Inflammatory macrophage treated with lipopolysaccharide for 4 hours (primary cell): ENCODE results near the gene TNFAIP2.
"Not testable (repeated sequence)": the region's sequence is repeated elsewhere in the genome, so short reads cannot be mapped to it uniquely, and the experiment has no call there.

Experiments used
- DNase-seq: peaks from one replicate; pipeline ENCODE4 v3.0.0-alpha.2; 2020

Gene TNFAIP2

GRCh38 chr14:103157969-103158368 lies 34.7 kb downstream of the TNFAIP2 start:
- DNase-seq, result no peak

- DNase-seq, result no peak
Measured at GRCh38 chr14:103158688-103159087, 35.4 kb downstream of the TNFAIP2 start.

DNA sequence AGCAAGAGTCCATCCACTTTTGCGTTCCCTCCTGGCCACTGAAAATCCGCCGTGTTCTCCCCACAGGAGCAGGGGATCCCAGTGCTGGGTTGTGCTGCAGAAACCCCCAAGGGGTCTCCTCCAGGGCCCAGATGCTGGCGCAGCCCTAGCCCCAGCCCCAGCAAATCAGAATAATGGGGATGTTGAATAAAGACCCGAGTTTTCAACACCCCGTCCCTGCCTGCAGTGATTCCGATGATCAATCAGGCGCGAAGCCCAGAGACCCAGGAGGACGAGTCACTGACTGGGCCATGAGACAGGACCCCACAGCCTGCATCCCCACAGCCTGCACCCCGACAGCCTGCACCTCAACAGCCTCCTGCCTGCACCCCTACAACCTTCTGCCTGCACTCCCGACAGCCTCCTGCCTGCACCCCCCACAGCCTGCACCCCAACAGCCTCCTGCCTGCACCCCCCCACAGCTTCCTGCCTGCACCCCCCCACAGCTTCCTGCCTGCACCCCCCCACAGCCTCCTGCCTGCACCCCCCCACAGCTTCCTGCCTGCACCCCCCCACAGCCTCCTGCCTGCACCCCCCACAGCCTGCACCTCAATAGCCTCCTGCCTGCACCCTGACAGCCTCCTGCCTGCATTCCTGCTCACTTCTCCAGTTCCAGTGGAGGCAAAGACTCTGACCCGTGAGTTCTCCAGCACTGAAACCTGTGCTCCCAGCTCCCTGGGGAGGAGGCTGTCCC lies 37.2 kb downstream of the TNFAIP2 start:
- DNase-seq, result no peak

DNA sequence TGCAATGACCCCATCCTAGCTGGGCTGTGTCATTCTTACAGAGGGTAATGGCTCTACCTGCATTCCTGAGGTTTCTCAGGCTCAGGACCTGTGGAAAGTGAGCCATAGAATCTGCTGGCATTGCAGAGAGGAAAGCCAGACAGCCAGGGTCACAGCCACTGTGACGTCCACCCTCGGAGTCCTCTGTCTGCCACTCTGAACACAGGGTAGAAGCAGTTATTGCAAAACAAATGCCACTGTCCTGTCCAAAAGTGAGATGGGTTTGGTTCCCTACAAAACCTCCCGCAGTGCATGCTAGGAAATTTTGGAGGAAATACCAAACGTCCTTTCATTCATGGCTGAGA lies 37.8 kb downstream of the TNFAIP2 start:
- DNase-seq, result no peak

DNA sequence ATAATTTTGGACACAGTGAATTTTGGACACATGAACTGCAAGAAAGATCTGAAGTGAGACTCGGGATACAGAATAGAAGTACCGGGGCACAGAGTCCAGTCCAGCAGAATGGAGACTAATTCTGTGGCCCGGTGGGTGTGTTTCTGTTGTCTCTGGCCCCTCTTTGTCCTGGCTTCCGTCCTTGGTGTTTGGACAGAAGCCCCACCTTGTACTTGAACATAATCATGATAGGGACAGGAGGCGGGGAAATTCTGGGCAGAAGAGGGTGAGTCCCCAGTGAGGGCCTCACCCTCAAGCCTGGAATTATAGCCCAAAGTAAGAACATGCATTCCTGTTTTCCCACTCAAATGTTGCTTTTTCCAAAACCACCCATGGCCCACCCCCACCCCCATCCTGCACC lies 39.9 kb downstream of the TNFAIP2 start:
- no peak for DNase-seq

GRCh38 chr14:103164006-103164405 lies 40.7 kb downstream of the TNFAIP2 start:
- no peak for DNase-seq

DNA sequence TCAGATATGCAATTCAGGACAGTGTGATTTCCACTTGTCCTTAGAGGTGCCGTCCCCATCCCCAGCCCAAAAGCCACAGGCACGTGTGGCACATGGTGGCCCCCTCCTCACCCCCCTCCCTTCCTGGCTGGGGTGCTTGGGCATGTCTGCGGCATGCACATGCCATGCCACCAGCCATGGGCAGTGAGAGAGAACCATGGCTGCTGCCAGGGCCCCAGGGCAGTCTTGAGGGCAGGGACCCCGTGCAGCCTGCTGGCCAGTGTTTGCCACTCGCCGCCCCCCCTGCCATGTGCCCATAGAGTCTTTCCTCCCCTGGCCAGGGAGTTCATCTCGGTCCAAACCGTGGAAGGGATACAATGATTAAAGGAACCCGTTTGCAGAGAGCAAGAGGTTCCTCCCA lies 41.5 kb downstream of the TNFAIP2 start:
- DNase-seq, result no peak

DNA sequence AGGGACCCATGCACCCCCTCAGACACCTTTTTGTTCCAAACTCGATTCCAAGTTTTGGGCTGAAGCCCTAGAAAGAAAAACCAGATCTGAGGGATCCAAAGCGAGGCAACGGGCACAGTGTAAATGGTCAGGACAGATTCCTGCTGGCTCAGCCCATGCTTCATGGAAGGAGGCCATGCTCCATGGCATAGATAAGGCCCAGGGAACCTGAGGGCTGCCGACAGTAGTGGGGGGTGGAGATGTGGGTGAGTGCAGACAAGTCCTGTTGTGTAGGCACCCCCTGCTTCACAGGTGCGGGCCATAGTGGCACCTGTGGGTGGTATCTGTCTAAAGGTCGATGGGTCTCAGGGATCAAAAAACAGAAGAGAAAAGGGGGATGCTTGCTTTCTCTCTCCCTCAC lies 42.1 kb downstream of the TNFAIP2 start:
- DNase-seq, result no peak

- DNase-seq, result no peak
Measured at GRCh38 chr14:103169954-103170353, 46.7 kb downstream of the TNFAIP2 start.

- not testable (repeated sequence) for DNase-seq
Measured at GRCh38 chr14:103171206-103171605, 47.9 kb downstream of the TNFAIP2 start.

GRCh38 chr14:103172921-103173320 lies 49.7 kb downstream of the TNFAIP2 start:
- no peak for DNase-seq

- DNase-seq, result not testable (repeated sequence)
Measured at GRCh38 chr14:103173887-103174286, 50.6 kb downstream of the TNFAIP2 start.

GRCh38 chr14:103176176-103176575 lies 52.9 kb downstream of the TNFAIP2 start:
- DNase-seq, result not testable (repeated sequence)

- no peak for DNase-seq
Measured at GRCh38 chr14:103177376-103177775, 54.1 kb downstream of the TNFAIP2 start.

DNA sequence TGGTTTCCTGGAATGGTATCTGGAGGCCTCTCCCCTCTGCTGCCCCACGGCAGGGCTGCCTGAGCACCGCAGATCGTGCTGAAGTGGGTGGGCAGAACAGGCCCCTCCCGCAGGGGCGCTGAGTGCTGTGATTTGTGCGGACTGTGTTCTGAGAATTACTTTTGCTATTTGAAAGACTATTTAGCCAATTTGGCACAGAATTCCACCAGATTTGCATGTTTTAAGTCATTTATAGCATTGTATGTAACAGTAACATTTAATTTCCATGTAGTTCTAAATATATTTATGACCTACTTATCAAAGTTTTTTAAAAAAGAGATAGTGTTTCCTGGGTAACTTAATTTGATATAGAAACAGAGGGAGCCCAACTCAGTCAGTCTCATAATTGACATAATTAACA lies 55.3 kb downstream of the TNFAIP2 start:
- no peak for DNase-seq

DNA sequence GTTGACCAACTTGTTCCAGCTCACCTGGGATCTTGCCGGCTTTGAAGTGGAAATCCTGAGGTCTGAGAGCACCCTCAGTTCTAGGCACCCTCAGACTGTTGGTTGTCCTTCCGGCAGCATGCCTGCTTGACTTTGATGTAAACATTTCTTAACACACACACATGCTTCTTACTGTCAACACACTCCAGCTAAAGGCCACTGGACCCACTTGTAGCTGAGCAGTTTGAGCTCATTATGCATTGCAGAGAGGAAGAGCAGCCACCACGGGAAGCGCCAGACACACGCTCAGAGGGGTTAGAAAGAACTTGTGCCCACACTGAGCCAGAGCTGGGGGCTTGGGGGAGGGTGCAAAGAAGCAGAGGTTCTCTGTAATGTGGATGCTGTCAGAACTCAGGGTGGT lies 55.8 kb downstream of the TNFAIP2 start:
- DNase-seq, result no peak

DNA sequence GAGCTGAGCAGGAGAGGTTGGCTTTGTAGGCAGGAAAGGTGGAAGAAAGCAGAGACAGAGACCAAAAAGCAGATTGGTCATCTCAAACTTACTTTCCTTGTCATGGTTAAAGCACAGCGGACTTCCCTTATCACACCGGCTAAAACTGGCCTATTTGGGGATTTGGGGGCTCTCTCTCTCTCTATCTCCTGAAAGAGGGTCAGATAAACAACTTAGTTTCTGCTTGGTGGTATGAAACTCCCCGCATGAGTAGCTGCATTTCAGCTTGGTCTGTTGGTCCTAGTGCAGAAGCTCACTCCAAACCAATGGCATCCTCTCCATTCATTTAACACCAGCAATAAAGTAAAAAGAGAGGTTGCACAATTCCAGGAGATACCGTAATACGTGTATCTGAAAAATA lies 57.1 kb downstream of the TNFAIP2 start:
- no peak for DNase-seq

DNA sequence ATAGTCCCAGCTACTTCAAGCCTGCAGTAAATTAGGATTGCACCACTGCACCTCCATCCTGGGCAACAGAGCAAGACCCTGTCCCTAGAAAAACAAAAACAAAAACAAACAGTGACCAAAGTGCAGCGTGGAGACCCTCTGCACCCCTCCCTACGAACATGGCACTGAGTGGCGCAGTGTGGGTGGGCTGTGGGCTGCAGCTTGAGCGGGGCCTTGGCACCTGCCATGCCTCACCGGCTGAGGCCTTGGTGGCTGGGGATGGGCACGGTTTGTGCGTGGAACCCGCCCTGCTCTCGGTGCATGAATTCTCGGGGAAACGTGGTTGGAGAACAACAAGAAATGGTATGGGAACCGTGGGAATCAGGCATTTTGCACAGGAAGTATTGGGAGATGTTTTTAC lies 60.8 kb downstream of the TNFAIP2 start:
- DNase-seq, result no peak

DNA sequence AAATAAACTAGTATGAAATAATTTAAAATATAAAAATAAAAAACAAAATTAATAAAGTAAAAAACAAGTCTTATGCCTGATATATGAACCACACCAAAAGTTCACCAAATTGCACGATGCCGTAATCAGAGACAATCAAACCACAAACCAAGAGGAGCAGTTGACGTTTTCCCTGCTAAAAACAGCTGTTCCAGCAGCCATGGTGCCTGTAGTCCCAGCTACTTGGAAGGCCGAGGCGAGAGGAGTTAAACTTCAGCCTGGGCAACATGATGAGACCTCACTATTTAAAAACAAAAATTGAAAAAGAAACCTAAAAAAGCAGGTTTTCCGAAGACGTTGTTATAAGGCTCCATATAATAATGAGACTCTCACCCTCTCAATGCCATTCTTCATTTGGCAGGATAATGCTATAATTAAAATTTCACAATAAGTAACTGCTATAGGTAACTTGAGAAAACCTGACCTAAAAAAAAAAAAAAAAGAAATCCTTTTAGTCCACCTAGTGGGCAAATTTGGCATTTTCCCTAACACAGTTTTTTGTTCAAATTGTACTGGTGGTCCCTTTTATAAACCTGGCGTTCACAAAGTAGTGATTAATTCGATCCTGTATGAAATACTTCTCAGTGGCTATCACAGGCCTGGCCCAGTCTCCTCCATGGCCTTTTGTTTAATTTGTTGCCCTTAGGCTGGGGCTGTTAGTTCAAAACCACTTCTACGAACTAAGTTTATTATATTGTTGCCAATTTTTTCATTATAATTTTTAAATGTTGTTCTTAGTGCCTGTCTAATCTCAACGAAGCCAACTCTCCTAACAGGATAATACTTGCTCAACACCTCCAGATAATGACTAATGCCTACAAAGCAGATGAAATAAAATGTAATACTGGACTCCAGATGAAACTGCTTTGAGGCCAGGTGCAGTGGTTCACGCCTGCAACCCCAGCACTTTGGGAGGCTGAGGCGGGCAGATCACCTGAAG lies 62.1 kb downstream of the TNFAIP2 start:
- peak; percentile 29 for DNase-seq

DNA sequence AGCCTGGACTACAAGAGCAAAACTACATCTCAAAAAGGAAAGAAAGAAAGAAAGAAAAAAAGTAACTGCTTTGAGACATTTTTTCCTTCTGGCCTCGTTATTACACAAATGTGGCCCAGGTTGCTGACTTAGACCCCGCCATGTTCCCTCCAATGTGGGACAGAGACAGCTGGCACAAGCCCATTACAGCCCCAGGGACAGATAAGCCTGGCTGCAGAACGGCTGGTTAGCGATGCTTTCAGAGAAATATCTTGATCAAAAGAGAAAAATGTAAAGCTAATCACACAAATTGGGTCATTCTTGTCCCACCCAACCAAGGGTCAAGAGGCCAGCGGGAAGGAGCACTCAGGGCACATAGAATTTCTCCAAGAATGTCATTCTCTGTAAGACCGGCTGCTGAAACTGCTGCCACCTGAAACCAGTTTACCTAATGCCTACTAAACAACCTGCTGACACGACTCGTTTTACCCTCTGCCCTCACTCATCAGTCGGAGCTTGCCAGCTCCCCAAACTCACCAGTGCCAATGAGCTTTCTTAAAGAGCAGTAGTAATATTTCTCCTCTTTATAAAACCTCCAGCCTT lies 63.1 kb downstream of the TNFAIP2 start:
- no peak for DNase-seq
